AG09319 (cell line): ENCODE data around the gene KDM6A.

Experiments
- DNase-seq: peaks from one replicate; pipeline ENCODE4 v3.0.0-alpha.2; 2010; ENCODE audit warnings: low read depth; ENCODE audit errors: extremely low read depth
- TF ChIP-seq, protein P1 (sequence below): IDR thresholded peaks from 2 replicates; pipeline ENCODE4 v1.5.1; 2011; ENCODE audit warnings: low read depth, mild to moderate bottlenecking, inconsistent platforms, low read length, moderate library complexity

KDM6A gene

DNA sequence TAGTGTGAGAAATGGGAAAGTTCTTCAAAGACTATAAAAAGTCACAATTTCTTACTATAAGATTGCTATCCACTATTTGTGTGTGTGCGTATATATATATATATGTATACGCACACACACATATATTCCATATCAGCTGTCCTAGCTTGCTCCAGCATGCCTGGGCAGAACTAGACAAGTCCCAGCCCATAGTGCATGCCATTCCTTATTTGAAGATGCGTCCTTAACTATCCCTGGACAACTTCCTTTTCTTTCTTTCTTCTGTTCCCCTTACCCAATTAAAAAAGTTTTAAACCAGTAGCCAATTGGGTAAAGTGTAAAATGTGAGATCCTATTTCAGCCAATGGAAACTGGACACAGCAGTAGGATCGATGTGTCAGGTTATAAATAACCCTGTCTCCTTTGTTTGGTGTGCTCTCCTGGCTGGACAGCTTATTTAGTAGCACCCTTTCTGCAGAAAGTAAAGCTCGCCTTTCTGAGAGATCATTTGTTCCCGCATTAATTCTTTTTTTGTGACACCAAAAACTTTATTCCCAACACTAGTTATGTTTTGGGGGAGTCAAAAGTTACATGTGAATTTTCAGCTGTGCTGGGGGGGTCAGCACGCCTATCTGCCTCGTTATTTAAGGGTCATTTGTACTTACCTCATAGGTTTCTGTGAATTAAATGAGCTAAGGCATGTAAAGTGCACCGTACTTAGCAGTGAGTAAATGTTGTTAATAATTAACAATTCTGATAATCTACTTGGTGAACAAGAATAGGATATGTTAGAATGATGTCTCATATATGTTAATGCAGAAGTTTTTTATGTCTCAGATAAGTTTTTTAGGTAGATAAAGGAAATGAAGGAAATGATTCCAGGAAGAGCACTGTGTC lies 40.9 kb downstream of the KDM6A start:
- TF ChIP-seq, protein P1, sequence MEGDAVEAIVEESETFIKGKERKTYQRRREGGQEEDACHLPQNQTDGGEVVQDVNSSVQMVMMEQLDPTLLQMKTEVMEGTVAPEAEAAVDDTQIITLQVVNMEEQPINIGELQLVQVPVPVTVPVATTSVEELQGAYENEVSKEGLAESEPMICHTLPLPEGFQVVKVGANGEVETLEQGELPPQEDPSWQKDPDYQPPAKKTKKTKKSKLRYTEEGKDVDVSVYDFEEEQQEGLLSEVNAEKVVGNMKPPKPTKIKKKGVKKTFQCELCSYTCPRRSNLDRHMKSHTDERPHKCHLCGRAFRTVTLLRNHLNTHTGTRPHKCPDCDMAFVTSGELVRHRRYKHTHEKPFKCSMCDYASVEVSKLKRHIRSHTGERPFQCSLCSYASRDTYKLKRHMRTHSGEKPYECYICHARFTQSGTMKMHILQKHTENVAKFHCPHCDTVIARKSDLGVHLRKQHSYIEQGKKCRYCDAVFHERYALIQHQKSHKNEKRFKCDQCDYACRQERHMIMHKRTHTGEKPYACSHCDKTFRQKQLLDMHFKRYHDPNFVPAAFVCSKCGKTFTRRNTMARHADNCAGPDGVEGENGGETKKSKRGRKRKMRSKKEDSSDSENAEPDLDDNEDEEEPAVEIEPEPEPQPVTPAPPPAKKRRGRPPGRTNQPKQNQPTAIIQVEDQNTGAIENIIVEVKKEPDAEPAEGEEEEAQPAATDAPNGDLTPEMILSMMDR = no peak
- no peak for DNase-seq

DNA sequence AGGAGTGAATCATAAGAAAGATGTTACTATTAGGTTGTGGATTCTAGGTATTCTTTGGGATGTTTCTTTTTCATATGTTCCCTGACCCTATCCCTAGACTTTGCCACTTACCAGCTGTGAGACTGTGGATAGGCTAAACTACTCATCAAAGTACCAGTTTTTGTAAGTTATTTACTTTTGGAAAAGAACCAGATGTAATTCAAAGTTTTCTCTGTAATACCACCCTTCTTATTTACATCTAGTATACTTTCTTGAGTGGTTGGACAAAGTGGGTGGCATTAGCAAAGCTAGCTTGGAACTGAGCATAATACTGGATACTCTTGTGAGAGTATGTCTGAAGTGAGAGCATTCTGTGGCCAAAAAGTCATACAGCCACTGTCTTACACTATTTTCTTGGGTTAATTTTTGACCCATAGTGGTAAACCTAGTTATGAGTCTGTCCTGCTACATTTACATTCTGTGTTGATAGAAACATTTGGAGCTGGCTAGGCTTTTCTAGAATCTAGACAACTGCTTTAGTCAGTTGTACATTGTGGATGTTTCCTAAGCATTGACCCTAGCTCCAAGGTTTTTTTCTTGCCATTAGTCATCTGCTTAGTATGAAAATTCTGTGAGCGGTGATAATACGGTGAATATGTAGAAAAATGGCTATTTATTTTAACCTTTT lies 41.7 kb downstream of the KDM6A start:
- TF ChIP-seq, protein P1 = no peak
- no peak for DNase-seq

DNA sequence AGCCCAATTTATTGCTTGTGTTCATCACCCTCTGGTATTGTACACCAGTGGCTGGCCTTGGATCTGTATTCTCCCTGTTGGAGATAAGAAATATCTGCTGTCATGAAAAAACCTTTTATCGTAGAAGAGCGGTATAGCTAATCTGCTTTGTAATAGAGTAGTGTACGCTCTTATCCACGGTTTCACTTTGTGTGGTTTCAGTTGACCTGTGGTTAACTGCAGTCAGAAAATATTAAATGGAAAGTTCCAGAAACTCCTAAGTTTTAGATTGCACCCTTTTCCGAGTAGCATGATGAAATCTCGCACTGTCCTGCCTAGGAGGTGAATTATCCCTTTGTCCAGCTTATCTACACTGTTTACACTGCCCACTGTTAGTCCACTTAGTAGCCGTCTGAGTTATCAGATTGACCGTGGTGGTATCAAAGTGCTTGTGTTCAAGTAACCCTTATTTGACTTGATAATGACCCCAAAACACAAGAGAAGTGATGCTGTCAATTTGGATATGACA lies 42.4 kb downstream of the KDM6A start:
- TF ChIP-seq, protein P1 = no peak
- DNase-seq = no peak

DNA sequence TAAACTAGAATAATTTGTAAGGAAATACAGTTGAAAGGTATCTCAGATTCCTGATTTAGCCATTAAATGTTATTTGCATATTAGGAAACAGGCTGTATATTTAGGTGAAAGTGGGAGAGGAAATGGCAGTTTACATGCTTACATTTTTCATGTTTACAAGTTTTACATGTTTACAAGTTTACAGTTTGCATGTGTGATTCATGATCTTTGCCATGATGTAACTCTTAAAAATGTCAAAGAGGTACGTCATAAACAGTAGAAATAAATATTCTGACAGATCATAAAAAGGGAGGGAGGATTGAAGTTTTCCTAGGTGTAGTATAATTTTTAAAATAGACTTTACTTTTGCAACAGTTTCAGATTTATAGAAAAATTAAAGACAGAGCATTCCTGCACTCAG lies 45.7 kb downstream of the KDM6A start:
- TF ChIP-seq, protein P1 = no peak

DNA sequence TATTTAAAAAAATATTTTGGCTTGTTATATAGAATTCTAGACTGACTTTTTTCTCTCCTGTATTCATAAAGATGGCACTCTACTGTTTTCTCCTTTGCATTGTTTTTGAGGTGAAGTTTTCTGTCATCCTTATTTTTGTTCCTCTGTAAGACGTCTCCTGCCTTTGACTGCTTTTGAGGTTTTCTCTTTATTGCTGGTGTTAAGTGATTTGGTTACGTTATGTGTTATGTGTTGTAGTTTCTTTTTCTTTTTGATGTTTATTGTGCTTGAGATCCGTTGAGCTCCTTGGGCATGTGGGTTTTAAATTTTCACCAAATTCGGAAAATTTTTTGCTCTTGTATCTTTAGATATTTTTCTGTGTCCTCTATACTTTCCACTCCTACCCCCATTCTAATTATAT lies 50.0 kb downstream of the KDM6A start:
- no peak for DNase-seq
- TF ChIP-seq, protein P1 = no peak

More for the DNA sequence above, 45.7 kb downstream of the KDM6A start:
- no peak for DNase-seq

DNA sequence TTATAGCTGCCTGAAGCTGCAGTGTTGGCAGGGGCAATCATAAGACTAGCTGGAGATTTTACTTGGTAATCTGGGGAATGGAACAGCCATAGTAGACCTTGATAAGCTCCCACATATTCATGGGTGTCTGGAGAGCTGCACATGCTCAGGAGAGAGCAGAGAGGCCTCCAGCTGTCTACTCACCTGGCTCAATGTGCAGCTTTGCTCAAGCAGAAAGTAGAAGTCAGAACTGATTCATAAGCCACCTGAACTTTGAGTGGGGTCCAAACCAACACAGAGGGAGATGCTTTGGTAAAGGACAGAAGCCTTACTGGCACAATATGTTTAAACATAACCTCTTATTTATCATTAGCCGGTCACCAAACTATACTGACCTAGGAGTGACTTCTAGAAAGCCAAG lies 54.4 kb downstream of the KDM6A start:
- TF ChIP-seq, protein P1 = no peak
- no peak for DNase-seq

DNA sequence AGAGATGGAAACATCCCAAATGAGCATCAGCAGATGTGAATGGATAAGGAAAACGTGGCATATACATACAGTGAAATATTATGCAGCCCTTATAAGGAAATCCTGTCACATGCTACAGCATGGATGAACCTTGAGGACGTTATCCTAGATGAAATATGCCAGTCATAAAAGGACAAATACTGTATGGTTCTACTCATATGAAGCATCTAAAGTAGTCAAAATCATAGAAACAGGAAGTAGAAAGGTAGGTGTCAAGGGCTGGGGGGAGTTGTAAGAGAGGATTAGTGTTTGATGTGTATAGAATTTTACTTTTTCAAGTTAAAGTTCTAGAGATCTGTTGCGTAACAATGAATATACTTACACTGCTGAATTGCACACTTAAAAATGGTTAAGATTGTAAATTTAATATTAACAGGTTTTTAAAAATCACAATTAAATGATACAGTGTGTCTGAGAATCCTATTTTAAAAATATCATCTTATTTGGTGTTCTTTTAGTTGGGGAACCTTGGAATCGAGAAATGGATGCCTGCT lies 58.5 kb downstream of the KDM6A start:
- TF ChIP-seq, protein P1 = no peak
- DNase-seq = no peak
